ENCODE measurements around the gene MYDGF.
"Not testable (repeated sequence)": the region's sequence is repeated elsewhere in the genome, so short reads cannot be mapped to it uniquely, and the experiment has no call there.

Gene MYDGF

GRCh38 chr19:4669723-4670480 is at the start of gene MYDGF:
Gene MYDGF (minus strand): TSS chr19:4670342. CDS start chr19:4670334, 8 bp downstream.
- peak; percentile 90 for DNase-seq

GRCh38 chr19:4719499-4719866 is 49.3 kb upstream of the MYDGF start:
- no peak for DNase-seq

GRCh38 chr19:4717966-4718701 is 48.0 kb upstream of the MYDGF start:
- no peak for DNase-seq

GRCh38 chr19:4717191-4717965 is 47.2 kb upstream of the MYDGF start:
- no peak for DNase-seq

GRCh38 chr19:4715529-4716221 is 45.5 kb upstream of the MYDGF start:
- DNase-seq = no peak

- not testable (repeated sequence) for DNase-seq
These were observed 45.0 kb upstream of the MYDGF start for GRCh38 chr19:4715178-4715528.

GRCh38 chr19:4714016-4714415 is 43.9 kb upstream of the MYDGF start:
- DNase-seq = no peak

- DNase-seq = no peak
These were observed 43.3 kb upstream of the MYDGF start for GRCh38 chr19:4713384-4713951.

- no peak for DNase-seq
These were observed 42.6 kb upstream of the MYDGF start for GRCh38 chr19:4712771-4713170.

GRCh38 chr19:4711211-4711610 is 41.1 kb upstream of the MYDGF start:
- no peak for DNase-seq

GRCh38 chr19:4710281-4710600 is 40.1 kb upstream of the MYDGF start:
- DNase-seq = no peak

- no peak for DNase-seq
These were observed 39.5 kb upstream of the MYDGF start for GRCh38 chr19:4709440-4710280.

- no peak for DNase-seq
These were observed 38.0 kb upstream of the MYDGF start for GRCh38 chr19:4707956-4708650.

GRCh38 chr19:4707322-4707721 is 37.2 kb upstream of the MYDGF start:
- DNase-seq = no peak

- no peak for DNase-seq
These were observed 35.4 kb upstream of the MYDGF start for GRCh38 chr19:4705413-4706131.

- DNase-seq = no peak
These were observed 34.2 kb upstream of the MYDGF start for GRCh38 chr19:4704317-4704673.

GRCh38 chr19:4703671-4704316 is 33.7 kb upstream of the MYDGF start:
- DNase-seq = no peak

- DNase-seq = no peak
These were observed 32.6 kb upstream of the MYDGF start for GRCh38 chr19:4702764-4703163.

- no peak for DNase-seq
These were observed 31.4 kb upstream of the MYDGF start for GRCh38 chr19:4701557-4701956.

- DNase-seq = no peak
These were observed 30.5 kb upstream of the MYDGF start for GRCh38 chr19:4700693-4700970.
